B cell (primary cell): ENCODE data around the gene UTY. TPM values are rescaled to one million over a fixed set of nuclear protein-coding genes. Genes with fewer than 3 reads are reported as not detected.

ENCODE experiments used
- ATAC-seq: fragments of 200-7000 bp; cut with Tn5 transposase; one replicate; pipeline ENCODE4 v1.10.0; 2021; ENCODE audit warnings: low read depth, mild to moderate bottlenecking, moderate number of reproducible peaks, moderate library complexity
- CTCF ChIA-PET: fragments of 350-600 bp; sonication (Branson Sonifier 250); formaldehyde crosslinking; loops from one replicate; lab custom pipeline; 2021; ENCODE audit warnings: antibody characterized with exemption, inconsistent platforms; lab: Charles Lee
- POLR2A ChIA-PET: fragments of 350-600 bp; sonication (Branson Sonifier 250); formaldehyde crosslinking; loops from one replicate; lab custom pipeline; 2021; ENCODE audit warnings: antibody characterized with exemption; lab: Charles Lee
- DNase-seq: peaks from one replicate; pipeline ENCODE4 v3.0.0; 2013
- H2AFZ ChIP-seq: 2 replicates; pipeline ENCODE4 v1.6.1; 2012; ENCODE audit warnings: mild to moderate bottlenecking, low read depth, low read length; ENCODE audit not compliant: insufficient read depth, poor library complexity, severe bottlenecking
- H3K27ac ChIP-seq, 2 donors: 1 replicate in 1 of 2; 2 replicates in 1 of 2; pipeline ENCODE4 v1.5.1; 2012 to 2013; ENCODE audit warnings: low read length in 2 of 2, mild to moderate bottlenecking in 2 of 2, moderate library complexity in 1 of 2
- H3K27me3 ChIP-seq, 4 experiments: fragments of 200-600 bp in 1 of 4; sonication (generic) in 1 of 4; replicated peaks in 1 of 4; 1 replicate in 2 of 4; 2 replicates in 2 of 4; pipeline versions ENCODE4 v1.6.1 to v1.7.0; 2013 to 2016; ENCODE audit warnings: low read length in 3 of 4, mild to moderate bottlenecking in 2 of 4, mixed read lengths in 1 of 4, moderate library complexity in 1 of 4; ENCODE audit not compliant: insufficient read depth in 4 of 4, control insufficient read depth in 3 of 4; ENCODE audit errors: control extremely low read depth in 1 of 4
- H3K36me3 ChIP-seq, 2 experiments: replicated peaks in 1 of 2; 1 replicate in 1 of 2; 2 replicates in 1 of 2; pipeline versions ENCODE4 v1.6.1 to v1.7.1; 2013; ENCODE audit warnings: low read length in 1 of 2; ENCODE audit not compliant: insufficient read depth in 2 of 2, control insufficient read depth in 1 of 2; ENCODE audit errors: control extremely low read depth in 1 of 2, extremely low read depth in 1 of 2
- H3K4me1 ChIP-seq, 2 donors: fragments of 200-600 bp in 1 of 2; sonication (generic) in 1 of 2; 1 replicate in 1 of 2; 2 replicates in 1 of 2; pipeline versions ENCODE4 v1.5.1 to v1.6.1; 2013 to 2017; ENCODE audit warnings: low read length in 2 of 2; ENCODE audit not compliant: control insufficient read depth in 2 of 2, insufficient read depth in 2 of 2
- H3K4me2 ChIP-seq: replicated peaks from 2 replicates; pipeline ENCODE3; 2012; ENCODE audit warnings: mild to moderate bottlenecking, low read depth, low read length; ENCODE audit not compliant: poor library complexity, severe bottlenecking
- H3K4me3 ChIP-seq, 5 experiments: fragments of 200-600 bp in 1 of 5; sonication (generic) in 1 of 5; 1 replicate in 3 of 5; 2 replicates in 2 of 5; pipeline versions ENCODE4 v1.5.1 to v1.7.0; 2011 to 2016; ENCODE audit warnings: low read length in 4 of 5, mild to moderate bottlenecking in 4 of 5, low read depth in 2 of 5, control low read depth in 1 of 5, moderate library complexity in 1 of 5; ENCODE audit not compliant: insufficient read depth in 1 of 5; ENCODE audit errors: control extremely low read depth in 1 of 5, extremely low read depth in 1 of 5
- H3K79me2 ChIP-seq: fragments of 200-600 bp; sonication (generic); one replicate; pipeline ENCODE4 v1.6.0; 2016; ENCODE audit warnings: low read length; ENCODE audit not compliant: control insufficient read depth, insufficient read depth
- H3K9ac ChIP-seq: fragments of 200-600 bp; sonication (generic); 2 replicates; pipeline ENCODE4 v1.6.1; 2017; ENCODE audit warnings: mild to moderate bottlenecking, low read length, moderate library complexity
- H3K9me3 ChIP-seq, 3 donors: one replicate each; pipeline versions ENCODE4 v1.6.1 to v1.7.1; 2013; ENCODE audit warnings: low read length in 2 of 3; ENCODE audit not compliant: control insufficient read depth in 2 of 3, insufficient read depth in 1 of 3; ENCODE audit errors: control extremely low read depth in 1 of 3
- H4K20me1 ChIP-seq: 2 replicates; pipeline ENCODE4 v1.6.0; 2012; ENCODE audit warnings: mild to moderate bottlenecking, low read length; ENCODE audit not compliant: insufficient read depth, control insufficient read depth, poor library complexity, severe bottlenecking
- H3K27ac Mint-ChIP-seq: one replicate; pipeline ENCODE4 v1.8.0; 2021; ENCODE audit warnings: mixed read lengths
- H3K27me3 Mint-ChIP-seq: one replicate; pipeline ENCODE4 v1.8.0; 2021; ENCODE audit warnings: mixed read lengths
- H3K4me1 Mint-ChIP-seq: one replicate; pipeline ENCODE4 v1.8.0; 2021; ENCODE audit warnings: mixed read lengths
- H3K4me3 Mint-ChIP-seq: one replicate; pipeline ENCODE4 v1.8.0; 2021; ENCODE audit warnings: mixed read lengths
- H3K9me3 Mint-ChIP-seq: one replicate; pipeline ENCODE4 v1.8.0; 2022; ENCODE audit warnings: mixed read lengths; ENCODE audit not compliant: insufficient read depth
- CTCF ChIP-seq: fragments of 200-600 bp; IDR thresholded peaks from one replicate; pipeline ENCODE4 v1.8.0; 2022; ENCODE audit warnings: antibody characterized with exemption, mild to moderate bottlenecking
- EZH2 ChIP-seq: IDR thresholded peaks from 2 replicates; pipeline ENCODE4 v1.6.1; 2012; ENCODE audit warnings: borderline replicate concordance, low read depth, mild to moderate bottlenecking, moderate library complexity, low read length; ENCODE audit not compliant: insufficient read depth, poor library complexity, severe bottlenecking
- WGBS: methylation state at CpG from one replicate; pipeline ENCODE4 v1.1.5; 2013; ENCODE audit warnings: missing lambda C conversion rate; ENCODE audit not compliant: insufficient coverage; 5-methylcytosine and 5-hydroxymethylcytosine counted together
- intact Hi-C: fragments of 100-400 bp; cut with micrococcal nuclease; formaldehyde crosslinking; loops from one replicate; pipeline ENCODE4 v1.10.0; 2022
- polyA plus RNA-seq: library from polyadenylated mRNA; depleted of rRNA; stranded (reverse); fragments of >200 nt; gene quantifications from 2 replicates; pipeline ENCODE4 v1.2.3, GENCODE V29; 2012
- total RNA-seq, 2 donors: library from RNA; stranded (reverse); fragments of 120-200 nt in 1 of 2; gene quantifications; 1 replicate in 1 of 2; 2 replicates in 1 of 2; pipeline versions ENCODE4 v1.2.3 to v1.2.4, GENCODE V29; 2013 to 2022

Gene UTY
- total and polyA plus RNA-seq, 2 donors (not counting 1 experiment from before 2014, with no cell fraction given): 112 TPM; not detected in 1

GRCh38 chrY:13501215-13501614 lies 21.4 kb upstream of the UTY start:
- TF ChIP-seq EZH2: no peak
- no peak for TF ChIP-seq CTCF
- DNase-seq: no peak
- H3K27ac Mint-ChIP-seq: no peak overlapping the region
- Histone ChIP-seq H3K27me3 (no peaks in the 10 kb centered on the region), H3K79me2 (no peaks in the 10 kb centered on the region), H2AFZ (no peak overlapping the region), H3K4me1 (no peaks in the 10 kb centered on the region), H3K36me3 (no peaks in the 10 kb centered on the region), H3K9me3 (peaks cover 0 to 2% (median 0%) of the 10 kb centered on the region in 3 donors), H3K4me2 (no peak overlapping the region), H4K20me1 (no peaks in the 10 kb centered on the region), H3K27ac (no peak overlapping the region), H3K4me3 (no peak overlapping the region), H3K9ac (no peak overlapping the region)
- CTCF ChIA-PET: no interaction called here
- POLR2A ChIA-PET: no interaction called here
- H3K4me1 Mint-ChIP-seq: no peaks in the 10 kb centered on the region
- H3K4me3 Mint-ChIP-seq: no peak overlapping the region
- no peak for ATAC-seq
- WGBS: no CpG with 5 or more reads among the region's 1 CpG
- no peaks in the 10 kb centered on the region for H3K9me3 Mint-ChIP-seq
- no peaks in the 10 kb centered on the region for H3K27me3 Mint-ChIP-seq
- intact Hi-C loops: no loop called here

- Mint-ChIP-seq H3K27ac (no peak overlapping the region), H3K27me3 (no peaks in the 10 kb centered on the region), H3K4me3 (no peak overlapping the region), H3K4me1 (no peaks in the 10 kb centered on the region), H3K9me3 (no peaks in the 10 kb centered on the region)
- H3K27ac ChIP-seq: no peak overlapping the region
- ATAC-seq (no peak), DNase-seq (no peak)
- H3K79me2 ChIP-seq: no peaks in the 10 kb centered on the region
- H4K20me1 ChIP-seq: no peaks in the 10 kb centered on the region
- POLR2A ChIA-PET: no interaction called here
- CTCF ChIA-PET: no interaction called here
- H3K4me3 ChIP-seq: no peak overlapping the region
- intact Hi-C loops: no loop called here
- H3K4me2 ChIP-seq: no peak overlapping the region
- H3K4me1 ChIP-seq: no peaks in the 10 kb centered on the region
- no peaks in the 10 kb centered on the region for H3K9me3 ChIP-seq
- no peak overlapping the region for H2AFZ ChIP-seq
- WGBS: 71% methylated on average over 1 of the region's 3 CpGs
- H3K36me3 ChIP-seq: no peaks in the 10 kb centered on the region
- TF ChIP-seq CTCF (no peak), EZH2 (no peak)
- no peak overlapping the region for H3K9ac ChIP-seq
- H3K27me3 ChIP-seq: no peaks in the 10 kb centered on the region
These were observed 13.9 kb upstream of the UTY start for GRCh38 chrY:13493737-13494136.
